Activated T-cell treated with anti-CD3 and anti-CD28 coated beads for 24 hours (primary cell): Measurements from ENCODE around the gene PPP1R2.
"Not testable (repeated sequence)": the region's sequence is repeated elsewhere in the genome, so short reads cannot be mapped to it uniquely, and the experiment has no call there.

ENCODE experiments used
- DNase-seq: peaks from one replicate; pipeline ENCODE4 v3.0.0-alpha.2; 2020; ENCODE audit warnings: low read depth

The PPP1R2 gene

DNA sequence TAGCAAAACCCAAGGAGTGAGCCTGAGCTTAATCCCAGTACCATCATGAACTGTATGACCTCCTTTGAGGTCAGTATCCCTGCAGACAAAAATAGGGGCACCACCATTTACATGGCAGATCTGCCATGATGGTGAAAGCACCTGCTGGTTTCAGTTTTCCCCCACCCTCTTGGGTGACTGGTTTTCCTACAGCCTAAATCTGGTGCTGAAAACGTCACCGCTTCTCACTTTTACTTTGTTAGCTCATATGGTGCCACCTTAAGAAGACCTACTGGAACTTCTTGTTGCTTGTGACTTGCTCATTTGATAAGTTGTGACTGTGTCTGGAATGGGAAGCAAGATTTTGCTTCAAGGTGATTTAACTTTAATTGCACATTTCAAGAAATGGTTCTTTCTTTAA is 5.1 kb downstream of the PPP1R2 start:
- DNase-seq: peak; percentile 55

DNA sequence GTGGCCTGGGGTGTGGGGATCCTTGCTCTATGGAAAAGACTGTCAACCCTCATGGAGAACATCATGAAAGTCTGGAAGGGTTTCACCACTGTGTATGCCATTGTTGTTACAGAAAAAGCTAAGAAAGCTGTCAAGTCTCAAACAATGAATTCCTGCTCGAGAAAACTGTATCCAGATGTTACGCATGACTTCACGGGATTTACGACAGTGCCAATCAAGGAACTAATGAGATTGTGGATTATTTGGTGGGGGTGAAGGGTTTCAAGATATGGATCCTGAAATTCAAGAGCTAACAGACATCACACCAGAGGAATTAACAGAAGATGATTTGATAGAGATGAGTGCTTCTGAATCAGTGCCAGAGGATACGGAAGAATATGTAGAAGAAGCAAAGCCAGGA is 7.8 kb downstream of the PPP1R2 start:
- no peak for DNase-seq

DNA sequence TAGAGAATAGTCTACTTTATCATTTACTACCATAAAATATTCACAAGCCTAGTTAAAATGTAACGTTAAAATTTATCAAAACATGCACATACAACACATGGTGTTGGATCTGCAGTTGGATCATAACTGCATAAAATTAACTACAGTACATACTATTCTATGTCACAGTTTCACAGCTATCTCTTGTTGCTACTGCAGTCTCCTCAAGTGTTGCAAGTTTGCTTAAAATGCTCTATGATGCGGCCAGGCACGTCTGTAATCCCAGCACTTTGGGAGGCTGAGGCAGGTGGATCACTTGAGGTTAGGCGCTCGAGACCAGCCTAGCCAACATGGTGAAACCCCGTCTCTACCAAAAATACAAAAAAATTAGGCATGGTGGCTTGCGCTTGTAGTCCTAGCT is 10.3 kb downstream of the PPP1R2 start:
- no peak for DNase-seq

DNA sequence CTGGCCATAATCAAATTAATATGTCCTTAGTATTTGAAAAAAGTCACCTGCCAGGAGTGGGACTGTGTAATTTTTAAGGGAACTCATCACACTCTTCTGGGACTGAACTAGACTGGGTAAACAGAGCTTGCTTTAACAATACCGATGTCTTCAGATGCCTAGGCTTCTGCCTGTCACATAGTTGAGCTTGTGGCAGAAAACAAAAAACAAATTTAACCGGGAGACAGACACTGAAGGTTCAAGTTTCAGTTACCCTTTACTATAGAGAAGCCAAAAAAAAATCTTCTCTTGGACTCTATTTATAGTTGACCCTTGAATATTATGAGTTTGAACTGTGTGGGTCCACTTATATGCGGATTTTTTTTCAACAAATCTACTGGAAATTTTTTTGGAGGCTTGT is 10.8 kb downstream of the PPP1R2 start:
- no peak for DNase-seq

DNA sequence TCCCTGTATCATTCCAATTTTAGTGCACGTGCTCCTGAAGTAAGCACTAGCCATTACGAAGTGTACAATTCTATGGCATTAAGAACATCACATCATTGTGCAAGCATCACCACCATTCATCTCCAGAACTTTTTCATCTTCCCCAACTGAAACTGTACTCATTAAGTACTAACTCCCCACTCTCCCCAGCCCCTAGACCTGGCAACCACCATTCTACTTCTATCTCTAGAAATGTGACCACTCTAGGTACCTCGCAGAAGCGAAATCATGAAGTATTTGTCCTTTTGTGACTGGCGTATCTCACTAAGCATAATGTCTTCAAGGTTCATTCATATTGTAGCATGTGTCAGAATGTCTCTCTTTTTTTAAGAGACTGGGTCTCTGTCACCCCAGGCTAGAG is 11.4 kb downstream of the PPP1R2 start:
- DNase-seq: no peak

DNA sequence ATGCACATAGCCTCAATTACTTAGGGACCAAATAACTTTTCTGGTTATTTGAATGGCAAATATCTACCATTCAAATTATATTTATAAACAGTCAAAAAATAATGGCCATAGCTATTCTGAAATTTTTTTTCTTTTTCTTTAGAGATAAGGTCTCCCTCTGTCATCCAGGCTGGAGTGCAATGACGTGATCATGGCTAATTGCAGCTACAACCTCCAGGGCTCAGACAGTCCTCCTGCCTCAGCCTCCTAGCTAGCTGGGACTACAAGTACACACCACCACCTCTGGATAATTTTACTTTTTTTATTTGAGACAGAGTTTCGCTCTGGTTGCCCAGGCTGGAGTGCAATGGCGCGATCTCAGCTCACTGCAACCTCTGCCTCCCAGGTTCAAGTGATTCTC is 16.6 kb downstream of the PPP1R2 start:
- no peak for DNase-seq

GRCh38 chr3:195524171-195524896 is 18.8 kb downstream of the PPP1R2 start:
- no peak for DNase-seq

DNA sequence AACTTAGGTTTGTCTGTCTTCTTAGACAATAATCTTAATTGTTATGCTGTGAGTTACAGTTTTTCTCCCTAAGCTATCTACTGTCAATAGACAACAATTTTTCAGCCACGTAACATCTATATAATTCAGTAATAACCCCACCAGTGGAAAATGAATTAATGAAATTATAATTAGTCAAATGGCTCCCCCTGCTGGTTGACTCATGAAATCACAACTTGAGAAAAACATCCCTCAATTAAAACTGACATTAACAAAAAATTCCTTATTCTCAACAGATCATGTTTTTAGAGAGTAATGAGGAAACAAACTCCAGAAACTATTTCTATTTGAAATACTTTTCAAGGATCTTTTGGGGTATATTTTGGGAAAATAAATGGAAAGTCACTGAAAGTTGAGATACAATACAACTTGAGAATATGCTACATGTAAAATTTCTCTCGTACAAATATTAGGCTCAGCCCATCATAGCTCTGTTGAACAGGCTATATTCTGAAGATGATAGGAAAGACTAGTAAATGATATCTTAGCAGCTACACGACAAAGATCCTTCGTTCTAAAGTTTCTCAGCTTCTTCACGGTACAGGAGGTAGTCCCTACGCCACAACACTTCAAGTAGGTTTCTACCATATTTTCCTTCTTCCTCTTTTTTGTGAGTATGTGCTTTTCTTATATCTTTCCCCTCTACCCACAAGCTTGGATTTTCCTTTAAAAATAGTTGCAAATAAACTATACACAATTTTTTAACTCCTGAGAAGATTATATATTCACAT is 20.7 kb downstream of the PPP1R2 start:
- DNase-seq: no peak

GRCh38 chr3:195517030-195517429 is 26.1 kb downstream of the PPP1R2 start:
- DNase-seq: no peak

GRCh38 chr3:195514610-195515235 is 28.4 kb downstream of the PPP1R2 start:
- not testable (repeated sequence) for DNase-seq

GRCh38 chr3:195512798-195513345 is 30.3 kb downstream of the PPP1R2 start:
- DNase-seq: no peak

DNA sequence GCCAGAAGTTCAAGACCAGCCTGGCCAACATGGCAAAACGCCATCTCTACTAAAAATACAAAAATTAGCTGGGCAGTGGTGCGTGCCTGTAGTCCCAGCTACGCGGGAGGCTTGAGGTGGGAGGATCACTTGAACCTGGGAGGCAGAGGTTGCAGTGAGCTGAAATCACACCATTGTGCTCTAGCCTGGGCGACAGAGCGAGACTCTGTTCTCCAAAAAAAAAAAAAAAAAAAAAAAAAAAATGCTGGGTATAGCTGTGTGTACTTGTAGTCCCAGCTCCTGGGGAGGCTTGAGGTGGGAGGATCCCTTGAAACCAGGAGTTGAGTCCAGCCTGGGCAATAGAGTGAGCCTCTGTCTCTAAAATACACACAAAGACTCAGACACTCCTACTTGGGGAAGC is 32.0 kb downstream of the PPP1R2 start:
- no peak for DNase-seq

GRCh38 chr3:195508185-195508584 is 34.9 kb downstream of the PPP1R2 start:
- no peak for DNase-seq

DNA sequence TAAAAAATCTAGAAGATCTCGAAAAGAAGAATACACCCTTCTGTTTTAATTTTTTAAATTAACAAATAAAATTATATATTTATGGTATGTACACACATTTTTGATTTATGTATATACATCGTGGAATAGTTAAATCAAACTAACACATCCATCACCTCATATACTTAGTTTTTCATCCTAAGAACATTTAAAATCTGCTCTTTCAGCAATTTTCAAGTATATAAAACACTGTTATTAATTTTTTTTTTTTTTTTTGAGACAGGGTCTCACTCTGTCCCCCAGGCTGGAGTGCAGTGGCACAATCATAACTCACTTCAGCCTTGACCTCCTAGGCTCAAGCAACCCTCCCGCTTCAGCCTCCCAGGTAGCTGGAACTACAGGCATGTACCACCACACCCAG is 67.5 kb downstream of the PPP1R2 start:
- no peak for DNase-seq

DNA sequence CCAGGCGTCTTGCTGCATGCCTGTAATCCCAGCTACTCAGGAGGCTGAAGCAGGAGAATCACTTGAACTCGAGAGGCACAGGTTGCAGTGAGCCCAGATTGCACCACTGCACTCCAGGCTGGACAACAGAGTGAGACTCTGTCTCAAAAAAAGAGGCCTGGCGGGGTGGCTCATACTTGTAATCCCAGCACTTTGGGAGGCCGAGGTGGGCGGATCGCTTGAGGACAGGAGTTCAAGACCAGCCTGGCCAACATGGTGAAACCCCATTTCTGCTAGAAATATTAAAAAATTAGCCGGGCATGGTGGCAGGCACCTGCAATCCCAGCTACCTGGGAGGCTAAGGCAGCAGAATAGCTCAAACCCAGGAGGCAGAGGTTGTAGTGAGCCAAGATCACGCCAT is 68.0 kb downstream of the PPP1R2 start:
- not testable (repeated sequence) for DNase-seq

DNA sequence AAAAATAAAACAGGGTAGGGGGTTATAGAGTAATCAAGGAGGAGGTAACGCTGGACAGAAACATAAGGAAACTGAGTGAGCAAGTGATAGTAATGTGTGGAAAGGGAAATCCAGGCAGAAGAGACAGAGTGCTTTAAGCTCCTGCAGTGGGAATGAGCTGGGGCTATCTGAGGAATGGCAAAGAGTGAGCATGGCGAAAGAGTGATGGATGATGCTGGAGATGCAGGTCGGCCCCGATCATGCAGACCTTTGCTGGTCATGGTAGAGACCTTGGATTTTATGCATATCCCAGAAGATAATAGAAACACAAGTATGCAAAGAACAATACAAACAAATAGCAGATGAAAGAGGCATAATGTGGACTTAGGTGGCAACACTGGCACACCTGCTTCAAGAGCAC is 74.3 kb downstream of the PPP1R2 start:
- no peak for DNase-seq

DNA sequence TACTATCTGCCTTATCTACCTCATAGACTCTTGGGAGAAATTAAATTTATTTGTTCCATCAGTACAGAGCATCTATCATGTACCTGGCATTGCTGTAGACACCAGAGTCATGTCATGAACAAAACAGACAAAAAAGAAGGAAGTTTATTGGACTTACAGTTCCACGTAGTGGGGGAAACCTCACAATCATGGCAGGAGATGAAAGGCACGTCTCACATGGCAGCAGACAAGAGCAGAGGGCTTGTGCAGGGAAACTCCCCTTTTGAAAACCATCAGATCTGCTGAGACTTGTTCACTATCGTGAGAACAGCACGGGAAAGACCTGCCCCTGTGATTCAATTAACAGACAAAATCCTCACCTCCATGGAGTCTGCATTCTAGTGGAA is 74.7 kb downstream of the PPP1R2 start:
- DNase-seq: no peak

DNA sequence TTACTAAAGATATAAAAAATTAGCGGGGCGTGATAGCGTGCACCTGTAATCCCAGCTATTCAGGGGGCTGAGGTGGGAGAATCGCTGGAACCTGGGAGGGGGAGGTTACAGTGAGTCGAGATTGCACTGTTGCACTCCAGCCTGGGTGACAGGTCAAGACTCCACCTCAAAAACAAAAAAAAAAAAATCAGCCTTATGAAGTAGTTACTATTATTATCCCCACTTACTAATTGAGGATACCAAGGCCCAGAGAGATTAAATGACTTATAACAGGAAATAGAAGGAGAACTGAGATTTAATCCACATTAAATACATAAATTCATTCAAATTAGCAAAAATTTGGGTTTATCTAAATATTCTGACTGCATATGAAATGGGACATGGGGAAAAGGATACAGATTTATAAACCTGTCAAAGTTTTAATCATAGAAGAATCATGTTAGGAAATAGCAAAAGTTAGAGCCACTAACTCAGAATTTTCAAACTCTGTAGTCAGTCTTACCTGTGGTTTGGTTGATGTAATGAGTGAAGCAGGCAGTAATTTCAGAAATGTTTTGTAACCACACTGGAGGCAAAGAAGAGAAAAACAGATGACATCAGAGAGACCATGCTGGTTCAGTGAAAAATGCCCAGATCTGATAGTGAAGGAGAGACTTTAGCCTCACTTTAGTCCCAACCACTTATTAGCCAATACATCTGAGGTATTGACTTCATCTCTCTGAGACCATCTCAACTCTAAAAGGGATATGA is 75.3 kb downstream of the PPP1R2 start:
- DNase-seq: no peak

DNA sequence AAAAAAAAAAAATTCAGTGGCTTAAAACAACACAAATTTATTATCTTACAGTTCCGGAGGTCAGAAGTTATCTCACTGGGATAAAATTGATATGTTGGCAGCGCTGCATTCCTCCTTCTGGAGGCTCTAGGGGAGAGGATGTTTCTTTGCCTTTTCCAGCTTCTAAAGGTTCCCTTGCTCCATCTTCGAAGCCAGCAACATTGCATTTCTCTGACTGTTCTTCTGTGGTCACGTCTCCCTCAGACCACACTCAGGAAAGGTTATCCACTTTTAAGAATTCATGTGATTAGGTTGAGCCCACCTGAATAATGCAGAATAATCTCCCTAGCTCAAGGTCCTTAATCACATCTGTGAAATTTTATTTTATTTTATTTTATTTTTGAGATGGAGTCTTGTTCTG is 76.9 kb downstream of the PPP1R2 start:
- DNase-seq: no peak
